ENCODE results near the gene CCL2. TPM values are rescaled to one million over a fixed set of nuclear protein-coding genes. Genes with fewer than 3 reads are reported as not detected.

Gene CCL2
- total and polyA plus RNA-seq, 2 experiments from 2014 or later = 1.5 to 18.5 TPM

DNA sequence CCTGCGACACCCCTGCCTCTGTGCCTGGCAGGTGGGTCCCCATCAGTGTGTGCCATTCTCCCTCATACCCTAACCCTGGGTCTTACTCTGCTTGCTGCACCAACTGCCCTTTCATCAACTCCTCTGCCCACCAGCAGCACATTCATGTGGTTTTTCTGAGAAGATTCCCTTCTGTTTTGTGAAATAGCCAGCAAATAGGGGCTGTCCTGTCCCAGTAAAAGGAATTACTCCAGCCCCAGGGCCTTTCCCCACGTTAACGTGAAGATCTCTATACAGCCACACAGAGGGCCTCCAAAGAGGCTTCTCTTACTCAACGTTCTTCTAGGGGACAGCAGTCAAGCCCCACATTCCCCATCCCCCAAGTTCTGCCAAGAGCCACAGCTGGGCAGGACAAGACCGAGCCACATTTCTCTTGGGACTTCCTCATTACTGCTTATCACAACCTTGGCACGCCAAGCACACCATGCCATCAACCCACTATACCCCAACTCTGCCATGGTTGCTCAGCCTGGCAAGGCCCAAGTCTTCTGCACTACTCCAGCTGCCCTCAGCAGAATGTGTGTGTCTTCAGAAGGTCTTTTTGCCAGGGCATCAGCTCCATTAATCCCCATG lies 18.7 kb upstream of the CCL2 start (continued):
- TF ChIP-seq, protein P1, sequence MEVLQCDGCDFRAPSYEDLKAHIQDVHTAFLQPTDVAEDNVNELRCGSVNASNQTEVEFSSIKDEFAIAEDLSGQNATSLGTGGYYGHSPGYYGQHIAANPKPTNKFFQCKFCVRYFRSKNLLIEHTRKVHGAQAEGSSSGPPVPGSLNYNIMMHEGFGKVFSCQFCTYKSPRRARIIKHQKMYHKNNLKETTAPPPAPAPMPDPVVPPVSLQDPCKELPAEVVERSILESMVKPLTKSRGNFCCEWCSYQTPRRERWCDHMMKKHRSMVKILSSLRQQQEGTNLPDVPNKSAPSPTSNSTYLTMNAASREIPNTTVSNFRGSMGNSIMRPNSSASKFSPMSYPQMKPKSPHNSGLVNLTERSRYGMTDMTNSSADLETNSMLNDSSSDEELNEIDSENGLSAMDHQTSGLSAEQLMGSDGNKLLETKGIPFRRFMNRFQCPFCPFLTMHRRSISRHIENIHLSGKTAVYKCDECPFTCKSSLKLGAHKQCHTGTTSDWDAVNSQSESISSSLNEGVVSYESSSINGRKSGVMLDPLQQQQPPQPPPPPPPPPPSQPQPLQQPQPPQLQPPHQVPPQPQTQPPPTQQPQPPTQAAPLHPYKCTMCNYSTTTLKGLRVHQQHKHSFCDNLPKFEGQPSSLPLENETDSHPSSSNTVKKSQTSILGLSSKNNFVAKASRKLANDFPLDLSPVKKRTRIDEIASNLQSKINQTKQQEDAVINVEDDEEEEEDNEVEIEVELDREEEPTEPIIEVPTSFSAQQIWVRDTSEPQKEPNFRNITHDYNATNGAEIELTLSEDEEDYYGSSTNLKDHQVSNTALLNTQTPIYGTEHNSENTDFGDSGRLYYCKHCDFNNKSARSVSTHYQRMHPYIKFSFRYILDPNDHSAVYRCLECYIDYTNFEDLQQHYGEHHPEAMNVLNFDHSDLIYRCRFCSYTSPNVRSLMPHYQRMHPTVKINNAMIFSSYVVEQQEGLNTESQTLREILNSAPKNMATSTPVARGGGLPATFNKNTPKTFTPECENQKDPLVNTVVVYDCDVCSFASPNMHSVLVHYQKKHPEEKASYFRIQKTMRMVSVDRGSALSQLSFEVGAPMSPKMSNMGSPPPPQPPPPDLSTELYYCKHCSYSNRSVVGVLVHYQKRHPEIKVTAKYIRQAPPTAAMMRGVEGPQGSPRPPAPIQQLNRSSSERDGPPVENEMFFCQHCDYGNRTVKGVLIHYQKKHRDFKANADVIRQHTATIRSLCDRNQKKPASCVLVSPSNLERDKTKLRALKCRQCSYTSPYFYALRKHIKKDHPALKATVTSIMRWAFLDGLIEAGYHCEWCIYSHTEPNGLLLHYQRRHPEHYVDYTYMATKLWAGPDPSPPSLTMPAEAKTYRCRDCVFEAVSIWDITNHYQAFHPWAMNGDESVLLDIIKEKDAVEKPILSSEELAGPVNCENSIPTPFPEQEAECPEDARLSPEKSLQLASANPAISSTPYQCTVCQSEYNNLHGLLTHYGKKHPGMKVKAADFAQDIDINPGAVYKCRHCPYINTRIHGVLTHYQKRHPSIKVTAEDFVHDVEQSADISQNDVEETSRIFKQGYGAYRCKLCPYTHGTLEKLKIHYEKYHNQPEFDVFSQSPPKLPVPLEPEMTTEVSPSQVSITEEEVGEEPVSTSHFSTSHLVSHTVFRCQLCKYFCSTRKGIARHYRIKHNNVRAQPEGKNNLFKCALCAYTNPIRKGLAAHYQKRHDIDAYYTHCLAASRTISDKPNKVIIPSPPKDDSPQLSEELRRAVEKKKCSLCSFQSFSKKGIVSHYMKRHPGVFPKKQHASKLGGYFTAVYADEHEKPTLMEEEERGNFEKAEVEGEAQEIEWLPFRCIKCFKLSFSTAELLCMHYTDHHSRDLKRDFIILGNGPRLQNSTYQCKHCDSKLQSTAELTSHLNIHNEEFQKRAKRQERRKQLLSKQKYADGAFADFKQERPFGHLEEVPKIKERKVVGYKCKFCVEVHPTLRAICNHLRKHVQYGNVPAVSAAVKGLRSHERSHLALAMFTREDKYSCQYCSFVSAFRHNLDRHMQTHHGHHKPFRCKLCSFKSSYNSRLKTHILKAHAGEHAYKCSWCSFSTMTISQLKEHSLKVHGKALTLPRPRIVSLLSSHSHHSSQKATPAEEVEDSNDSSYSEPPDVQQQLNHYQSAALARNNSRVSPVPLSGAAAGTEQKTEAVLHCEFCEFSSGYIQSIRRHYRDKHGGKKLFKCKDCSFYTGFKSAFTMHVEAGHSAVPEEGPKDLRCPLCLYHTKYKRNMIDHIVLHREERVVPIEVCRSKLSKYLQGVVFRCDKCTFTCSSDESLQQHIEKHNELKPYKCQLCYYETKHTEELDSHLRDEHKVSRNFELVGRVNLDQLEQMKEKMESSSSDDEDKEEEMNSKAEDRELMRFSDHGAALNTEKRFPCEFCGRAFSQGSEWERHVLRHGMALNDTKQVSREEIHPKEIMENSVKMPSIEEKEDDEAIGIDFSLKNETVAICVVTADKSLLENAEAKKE (CRISPR knock-in tag; IDR thresholded peaks at IDR 0.05) = no peak
- TF ChIP-seq, protein P2, sequence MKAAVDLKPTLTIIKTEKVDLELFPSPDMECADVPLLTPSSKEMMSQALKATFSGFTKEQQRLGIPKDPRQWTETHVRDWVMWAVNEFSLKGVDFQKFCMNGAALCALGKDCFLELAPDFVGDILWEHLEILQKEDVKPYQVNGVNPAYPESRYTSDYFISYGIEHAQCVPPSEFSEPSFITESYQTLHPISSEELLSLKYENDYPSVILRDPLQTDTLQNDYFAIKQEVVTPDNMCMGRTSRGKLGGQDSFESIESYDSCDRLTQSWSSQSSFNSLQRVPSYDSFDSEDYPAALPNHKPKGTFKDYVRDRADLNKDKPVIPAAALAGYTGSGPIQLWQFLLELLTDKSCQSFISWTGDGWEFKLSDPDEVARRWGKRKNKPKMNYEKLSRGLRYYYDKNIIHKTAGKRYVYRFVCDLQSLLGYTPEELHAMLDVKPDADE (IDR thresholded peaks at IDR 0.05) = no peak
- no peak for TF ChIP-seq POLR2AphosphoS5 (IDR thresholded peaks at IDR 0.05; ENCODE audit: low read depth)

DNA sequence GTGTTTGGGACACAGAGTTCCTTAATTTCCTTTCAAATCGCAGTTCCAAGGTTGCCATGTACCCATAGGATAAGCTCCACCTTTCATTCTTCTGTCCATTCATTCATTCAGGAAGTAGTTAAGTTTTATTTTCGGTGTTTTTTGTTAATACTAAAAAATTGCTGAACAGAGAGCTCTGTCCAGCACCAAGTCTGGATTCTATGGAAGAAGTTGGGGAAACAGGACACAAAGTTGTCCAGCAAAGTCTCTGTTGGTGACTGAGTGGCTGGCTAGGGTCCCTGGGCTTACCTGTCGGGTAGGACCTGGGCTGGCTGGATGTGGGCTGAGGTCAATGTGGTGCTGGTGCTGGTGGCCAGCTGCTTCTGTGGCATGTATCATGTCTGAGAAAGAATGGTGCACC lies 17.6 kb upstream of the CCL2 start:
- H3K36me3 ChIP-seq (ENCODE audit: insufficient read depth) = no peaks in the 10 kb centered on the region
- no peaks in the 10 kb centered on the region for H3F3A ChIP-seq (replicated peaks; ENCODE audit: low read depth)
- H3K79me2 ChIP-seq (replicated peaks; ENCODE audit: insufficient read depth) = no peaks in the 10 kb centered on the region
- no peak overlapping the region for H2AFZ ChIP-seq
- no peak overlapping the region for H3K4me3 Mint-ChIP-seq
- H3K27me3 ChIP-seq (ENCODE audit: insufficient read depth) = no peaks in the 10 kb centered on the region
- peaks cover 7% of the 10 kb centered on the region for H3K27me3 Mint-ChIP-seq (ENCODE audit: insufficient read depth, low read depth, poor library complexity)
- peaks cover 5% of the 10 kb centered on the region for H3K4me1 ChIP-seq (ENCODE audit: insufficient read depth)
- H3K36me3 Mint-ChIP-seq (ENCODE audit: low read depth) = no peaks in the 10 kb centered on the region
- H3K27ac ChIP-seq (ENCODE audit: low read depth) = no peak overlapping the region
- H3K9me3 Mint-ChIP-seq = no peaks in the 10 kb centered on the region
- no peaks in the 10 kb centered on the region for H3K9me2 ChIP-seq (ENCODE audit: insufficient read depth)
- DNase-seq (ENCODE audit: low spot score) (no peak), ATAC-seq (no peak)
- peaks cover 16% of the 10 kb centered on the region for H3K4me1 Mint-ChIP-seq
- H3K4me3 ChIP-seq = no peak overlapping the region
- no peaks in the 10 kb centered on the region for H4K20me1 ChIP-seq (replicated peaks; ENCODE audit: insufficient read depth)
- H3K27ac Mint-ChIP-seq = no peak overlapping the region
- no peak overlapping the region for H3K4me2 ChIP-seq
- TF ChIP-seq STAT1 (IDR thresholded peaks at IDR 0.05; ENCODE audit: unreplicated experiment) = no peak
- TF ChIP-seq, protein P2 (IDR thresholded peaks at IDR 0.05) = no peak
- TF ChIP-seq, protein P3, sequence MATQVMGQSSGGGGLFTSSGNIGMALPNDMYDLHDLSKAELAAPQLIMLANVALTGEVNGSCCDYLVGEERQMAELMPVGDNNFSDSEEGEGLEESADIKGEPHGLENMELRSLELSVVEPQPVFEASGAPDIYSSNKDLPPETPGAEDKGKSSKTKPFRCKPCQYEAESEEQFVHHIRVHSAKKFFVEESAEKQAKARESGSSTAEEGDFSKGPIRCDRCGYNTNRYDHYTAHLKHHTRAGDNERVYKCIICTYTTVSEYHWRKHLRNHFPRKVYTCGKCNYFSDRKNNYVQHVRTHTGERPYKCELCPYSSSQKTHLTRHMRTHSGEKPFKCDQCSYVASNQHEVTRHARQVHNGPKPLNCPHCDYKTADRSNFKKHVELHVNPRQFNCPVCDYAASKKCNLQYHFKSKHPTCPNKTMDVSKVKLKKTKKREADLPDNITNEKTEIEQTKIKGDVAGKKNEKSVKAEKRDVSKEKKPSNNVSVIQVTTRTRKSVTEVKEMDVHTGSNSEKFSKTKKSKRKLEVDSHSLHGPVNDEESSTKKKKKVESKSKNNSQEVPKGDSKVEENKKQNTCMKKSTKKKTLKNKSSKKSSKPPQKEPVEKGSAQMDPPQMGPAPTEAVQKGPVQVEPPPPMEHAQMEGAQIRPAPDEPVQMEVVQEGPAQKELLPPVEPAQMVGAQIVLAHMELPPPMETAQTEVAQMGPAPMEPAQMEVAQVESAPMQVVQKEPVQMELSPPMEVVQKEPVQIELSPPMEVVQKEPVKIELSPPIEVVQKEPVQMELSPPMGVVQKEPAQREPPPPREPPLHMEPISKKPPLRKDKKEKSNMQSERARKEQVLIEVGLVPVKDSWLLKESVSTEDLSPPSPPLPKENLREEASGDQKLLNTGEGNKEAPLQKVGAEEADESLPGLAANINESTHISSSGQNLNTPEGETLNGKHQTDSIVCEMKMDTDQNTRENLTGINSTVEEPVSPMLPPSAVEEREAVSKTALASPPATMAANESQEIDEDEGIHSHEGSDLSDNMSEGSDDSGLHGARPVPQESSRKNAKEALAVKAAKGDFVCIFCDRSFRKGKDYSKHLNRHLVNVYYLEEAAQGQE (IDR thresholded peaks at IDR 0.05; ENCODE audit: unreplicated experiment) = no peak
- no peak for TF ChIP-seq JUNB (IDR thresholded peaks at IDR 0.05; ENCODE audit: unreplicated experiment)
- TF ChIP-seq ZNF331 (CRISPR knock-in tag; IDR thresholded peaks at IDR 0.05; ENCODE audit: low read depth) = no peak

Data from GM23338 (cell line).